Fibroblast of skin of left quadriceps (primary cell): ENCODE results near the gene FAM9C.
A peak's percentile ranks its signal among the peaks of the same experiment; 100 is the strongest.
"Not testable (repeated sequence)": the region's sequence is repeated elsewhere in the genome, so short reads cannot be mapped to it uniquely, and the experiment has no call there.

Source experiments
- DNase-seq, 2 experiments: peaks; one replicate each; pipeline ENCODE4 v3.0.0-alpha.2; 2013; ENCODE audit warnings: low read depth in 2 of 2

The FAM9C gene

GRCh38 chrX:13076176-13076961 lies 31.9 kb upstream of the FAM9C start:
- no peak for DNase-seq

- no peak for DNase-seq
Measured at GRCh38 chrX:13074297-13075262, 30.2 kb upstream of the FAM9C start.

DNA sequence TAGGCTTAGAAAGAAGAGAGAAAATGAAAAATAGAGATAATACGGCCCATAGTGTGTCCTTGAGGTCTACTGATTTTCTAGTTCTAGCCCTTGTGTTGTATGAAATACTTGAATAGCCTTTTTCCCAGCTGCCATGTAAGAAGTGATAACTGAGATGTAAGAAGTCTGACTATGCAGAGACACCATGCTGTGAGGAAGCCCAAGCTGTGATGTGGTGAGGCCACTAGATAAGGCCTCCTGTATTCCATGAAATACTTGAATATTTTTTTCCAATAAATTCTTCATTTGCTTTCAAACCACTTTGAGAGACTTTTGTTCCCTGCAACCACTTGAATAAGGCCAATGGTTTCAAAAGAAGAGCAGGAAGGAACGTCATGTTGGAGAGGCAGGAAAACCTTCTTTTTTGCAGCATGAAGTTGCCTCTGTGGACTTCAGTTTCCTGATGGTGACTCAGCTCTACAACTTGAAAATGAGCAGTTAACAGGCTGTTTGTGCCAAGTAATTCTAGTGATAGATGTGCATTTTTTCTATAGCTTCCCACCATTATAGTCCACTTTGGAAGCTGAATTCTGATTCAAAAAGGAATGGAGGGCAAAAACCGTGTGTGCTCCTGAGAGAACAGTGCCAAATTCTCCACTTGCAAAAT lies 25.5 kb upstream of the FAM9C start:
- no peak for DNase-seq

- no peak for DNase-seq
Measured at GRCh38 chrX:13068651-13069050, 24.2 kb upstream of the FAM9C start.

DNA sequence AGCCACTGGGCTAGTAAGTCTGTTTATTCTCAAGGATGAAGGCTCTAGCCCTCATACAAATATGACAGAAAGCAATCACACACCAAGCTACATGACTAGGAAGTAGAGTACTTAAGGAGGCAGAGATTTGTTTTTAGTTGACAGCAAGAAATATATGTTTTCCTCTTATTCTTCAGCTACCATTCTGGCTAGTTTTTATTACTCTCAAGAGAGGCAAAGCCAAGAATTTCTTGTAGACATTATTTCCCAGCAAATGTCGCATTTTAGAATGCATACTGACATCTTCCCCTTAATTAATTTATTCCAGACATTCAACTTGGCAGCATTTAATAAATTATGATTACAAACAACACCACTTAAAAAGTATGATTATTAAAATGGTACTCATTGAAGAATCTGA lies 23.4 kb upstream of the FAM9C start:
- DNase-seq: peak in 1 of 2 experiments; percentile 39

GRCh38 chrX:13066391-13066790 lies 22.0 kb upstream of the FAM9C start:
- DNase-seq: no peak

GRCh38 chrX:13064599-13065143 lies 20.3 kb upstream of the FAM9C start:
- DNase-seq: peak; percentile 68 to 74

DNA sequence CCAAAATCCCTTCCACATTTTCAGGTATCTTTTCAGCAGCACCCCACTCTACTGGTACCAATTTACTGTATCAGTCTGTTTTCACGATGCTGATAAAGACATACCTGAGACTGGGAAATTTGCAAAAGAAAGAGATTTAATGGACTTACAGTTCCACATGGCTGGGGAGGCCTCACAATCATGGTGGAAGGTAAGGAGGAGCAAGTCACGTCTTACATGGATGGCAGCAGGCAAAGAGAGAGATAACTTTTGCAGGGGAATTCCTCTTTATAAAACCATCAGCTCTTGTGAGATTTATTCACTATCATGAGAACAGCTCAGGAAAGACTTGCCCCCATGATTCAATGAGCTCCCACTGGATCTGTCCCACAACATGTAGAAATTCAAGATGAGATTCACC lies 18.7 kb upstream of the FAM9C start:
- not testable (repeated sequence) for DNase-seq

DNA sequence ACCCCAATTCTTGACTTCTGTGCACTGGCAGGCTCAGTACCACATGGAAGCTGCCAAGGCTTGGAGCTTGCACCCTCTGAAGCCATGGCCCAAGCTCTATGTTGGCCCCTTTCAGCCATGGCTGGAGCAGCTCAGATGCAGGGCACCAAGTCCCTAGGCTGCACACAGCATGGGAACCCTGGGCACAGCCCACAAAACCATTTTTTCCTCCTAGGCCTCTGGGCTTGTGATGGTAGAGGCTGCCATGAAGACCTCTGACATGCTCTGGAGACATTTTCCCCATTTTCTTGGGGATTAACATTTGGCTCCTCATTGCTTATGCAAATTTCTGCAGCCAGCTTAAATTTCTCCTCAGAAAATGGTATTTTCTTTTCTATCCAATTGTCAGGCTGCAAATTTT lies 17.9 kb upstream of the FAM9C start:
- DNase-seq: not testable (repeated sequence)

- not testable (repeated sequence) for DNase-seq
Measured at GRCh38 chrX:13061215-13061708, 16.8 kb upstream of the FAM9C start.

GRCh38 chrX:13059637-13060499 lies 15.4 kb upstream of the FAM9C start:
- DNase-seq: no peak

GRCh38 chrX:13055486-13055885 lies 11.1 kb upstream of the FAM9C start:
- no peak for DNase-seq

GRCh38 chrX:13053171-13053570 lies 8.8 kb upstream of the FAM9C start:
- no peak for DNase-seq

DNA sequence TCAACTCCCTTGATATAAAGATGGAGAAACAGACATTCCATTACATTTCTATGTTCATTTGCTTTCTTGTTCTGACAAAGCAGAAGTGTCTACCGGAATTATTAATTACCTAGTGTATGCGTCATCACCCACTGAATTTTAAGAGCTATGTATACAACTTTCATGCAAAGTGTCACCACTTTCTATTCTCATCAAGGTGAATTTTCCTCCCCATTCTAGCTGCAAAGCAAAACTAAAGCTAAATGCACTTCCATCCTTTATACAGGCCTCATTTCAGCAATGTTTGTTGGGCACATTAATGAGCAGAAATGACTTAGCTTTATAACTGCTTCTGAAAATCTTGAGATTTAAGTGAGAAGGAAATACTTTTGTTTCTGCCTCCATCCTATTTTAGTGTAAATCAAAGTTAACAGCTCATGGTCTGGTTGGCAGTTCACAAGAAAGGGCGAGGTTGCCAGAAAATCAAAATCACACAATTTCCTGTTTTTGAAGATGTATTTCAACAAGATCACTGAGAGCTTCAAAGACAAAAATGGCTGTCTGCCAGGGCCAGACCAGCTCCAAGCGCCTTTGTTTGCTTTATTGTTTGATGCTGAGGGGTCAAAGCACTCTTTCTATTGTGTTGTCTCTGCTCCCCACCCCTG lies 7.2 kb upstream of the FAM9C start:
- DNase-seq: no peak

GRCh38 chrX:13051167-13051528 lies 6.7 kb upstream of the FAM9C start:
- no peak for DNase-seq

DNA sequence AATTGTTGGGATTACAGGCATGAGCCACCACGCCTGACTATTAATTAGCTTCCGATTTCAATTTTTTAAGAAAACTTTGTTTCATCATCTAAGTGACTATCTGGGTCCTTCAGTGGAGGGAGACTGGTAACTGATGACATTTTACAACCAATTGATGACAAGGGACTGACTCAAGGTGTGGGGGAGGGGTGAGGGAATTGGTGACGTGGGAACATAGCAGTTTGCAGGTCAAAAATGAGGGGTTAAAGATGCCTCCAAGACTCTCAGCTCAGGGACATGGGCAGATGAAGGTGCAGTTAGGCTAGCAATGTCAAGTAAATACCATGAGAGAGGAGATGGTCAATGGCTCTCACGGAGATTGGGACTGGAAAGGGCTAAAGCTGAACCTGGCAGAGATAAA lies 5.7 kb upstream of the FAM9C start:
- DNase-seq: no peak

- no peak for DNase-seq
Measured at GRCh38 chrX:13048280-13048679, 3.9 kb upstream of the FAM9C start.

DNA sequence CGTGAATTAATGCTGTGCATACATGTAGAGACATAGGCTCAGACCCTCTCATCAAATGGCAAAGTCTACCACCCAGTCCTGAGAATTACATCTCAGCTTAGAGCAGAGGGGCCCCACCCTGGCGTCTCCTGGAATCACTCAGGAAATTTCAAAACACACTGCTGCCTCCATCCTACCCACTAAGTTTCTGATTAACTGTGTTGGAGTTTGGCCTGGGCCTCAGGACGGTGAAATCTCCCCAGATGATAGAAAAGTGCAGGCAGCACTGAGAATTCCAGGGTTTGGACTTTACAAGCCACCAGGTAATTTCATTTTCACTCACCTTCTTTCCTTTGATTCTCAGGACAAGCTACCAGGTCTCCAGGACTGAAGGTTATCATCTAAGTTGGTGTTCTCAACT lies 3.3 kb upstream of the FAM9C start:
- no peak for DNase-seq

DNA sequence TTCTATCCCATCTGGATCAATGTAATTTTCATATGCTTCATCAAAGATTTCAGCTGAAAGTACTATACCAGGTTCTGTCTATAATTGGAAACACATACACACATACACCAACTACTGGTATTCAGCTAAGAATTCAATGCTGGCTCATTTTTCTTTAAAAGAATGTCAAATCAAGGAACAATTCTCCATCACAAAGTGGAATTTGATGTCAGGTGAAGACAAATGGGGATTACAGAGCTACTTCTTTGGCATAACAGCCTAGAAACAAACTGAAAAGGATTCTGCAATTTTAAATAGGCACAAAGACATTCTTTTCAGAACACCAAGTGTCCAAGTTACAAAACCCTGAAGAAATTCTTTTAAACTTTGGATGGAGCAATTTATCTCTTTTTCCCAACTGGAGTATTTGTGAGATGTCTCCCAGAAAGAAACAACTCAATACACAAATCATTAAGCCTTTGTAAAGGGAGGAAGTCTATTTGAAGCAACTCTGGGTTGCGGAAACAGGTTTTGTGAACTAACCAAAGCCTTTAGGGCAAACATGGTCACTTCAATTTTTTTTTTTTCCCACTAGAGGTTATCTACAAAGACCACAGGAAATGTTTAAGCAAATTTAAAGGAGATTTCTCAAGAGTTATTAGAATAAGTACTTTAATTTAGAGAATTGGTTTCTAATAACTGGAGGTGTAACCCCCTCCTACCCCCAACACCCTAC lies 1.9 kb upstream of the FAM9C start:
- DNase-seq: peak; percentile 44 to 63

DNA sequence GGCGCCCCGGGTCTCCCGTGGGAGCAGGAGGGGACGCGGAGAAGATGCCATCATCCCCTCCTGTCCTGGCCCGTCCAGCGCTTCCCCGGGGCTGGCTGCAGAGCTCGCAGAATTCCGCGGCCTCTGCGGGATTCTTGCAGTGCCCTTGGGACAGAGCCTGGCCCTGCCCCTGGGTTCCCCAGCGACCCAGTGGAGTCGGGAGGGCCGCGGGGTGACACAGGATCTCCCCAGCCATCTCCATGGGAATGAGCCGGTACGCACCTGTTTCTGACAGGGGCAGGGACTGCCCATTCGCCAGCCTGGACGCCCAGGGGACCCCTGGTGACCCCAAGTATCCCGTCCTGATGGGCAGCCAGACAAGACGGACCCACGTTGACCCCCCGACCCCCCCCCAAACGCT lies 482 bp downstream of the FAM9C start:
- no peak for DNase-seq
